Measurements from ENCODE around the gene RASD2.

DNA sequence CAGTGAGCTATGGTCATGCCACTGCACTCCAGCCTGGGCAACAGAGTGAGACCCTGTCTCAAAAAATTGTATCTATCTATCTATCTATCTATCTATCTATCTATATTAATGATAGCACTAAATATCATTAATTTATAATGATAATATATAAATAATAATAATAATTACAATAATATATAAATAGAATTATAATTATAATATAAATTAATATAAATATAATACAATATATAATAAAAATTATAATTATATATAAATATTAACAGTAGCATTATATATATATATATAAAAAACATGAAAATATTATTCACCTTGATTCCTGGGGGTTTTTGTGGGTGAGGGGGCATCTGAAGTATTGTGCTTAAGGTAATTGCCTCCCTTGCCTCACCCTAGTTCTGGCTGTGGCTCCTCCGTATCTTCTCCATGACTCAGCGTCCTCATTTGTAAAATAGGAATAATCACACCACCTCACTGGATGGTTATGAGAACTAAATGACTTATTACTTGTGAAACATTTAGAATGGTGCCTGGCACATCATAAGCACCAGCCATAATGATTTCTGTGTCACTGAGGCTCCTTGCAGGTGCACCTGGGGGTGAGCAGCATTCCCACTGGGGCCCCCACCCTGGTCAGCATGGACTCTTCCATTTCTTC lies 18.8 kb downstream of the RASD2 start:
- TF ChIP-seq CTCF (IDR thresholded peaks at IDR 0.05) (no peak), EZH2 (IDR thresholded peaks at IDR 0.05; ENCODE audit: borderline replicate concordance, insufficient read depth, low read depth, low read length, poor library complexity, severe bottlenecking) (no peak)

Data from B cell (primary cell).